Stromal cell of bone marrow (primary cell): ENCODE data around the gene UNC79.

ENCODE experiments used
- DNase-seq: peaks from one replicate; pipeline ENCODE4 v3.0.0-alpha.2; 2012; ENCODE audit warnings: low read depth

UNC79 gene

GRCh38 chr14:93665169-93665568 lies 234.4 kb downstream of the UNC79 start:
- no peak for DNase-seq

GRCh38 chr14:93669632-93670031 lies 238.9 kb downstream of the UNC79 start:
- DNase-seq: no peak

GRCh38 chr14:93674343-93674742 lies 243.6 kb downstream of the UNC79 start:
- no peak for DNase-seq

- no peak for DNase-seq
Measured at GRCh38 chr14:93675651-93676050, 244.9 kb downstream of the UNC79 start.

GRCh38 chr14:93676416-93676958 lies 245.7 kb downstream of the UNC79 start:
- DNase-seq: no peak

- no peak for DNase-seq
Measured at GRCh38 chr14:93682459-93682858, 251.7 kb downstream of the UNC79 start.

GRCh38 chr14:93683226-93683625 lies 252.5 kb downstream of the UNC79 start:
- DNase-seq: no peak

GRCh38 chr14:93685121-93685895 lies 254.6 kb downstream of the UNC79 start:
- no peak for DNase-seq

- no peak for DNase-seq
Measured at GRCh38 chr14:93686268-93686667, 255.5 kb downstream of the UNC79 start.

- DNase-seq: no peak
Measured at GRCh38 chr14:93688239-93688666, 257.5 kb downstream of the UNC79 start.

GRCh38 chr14:93688820-93689219 lies 258.1 kb downstream of the UNC79 start:
- no peak for DNase-seq

GRCh38 chr14:93690146-93690545 lies 259.4 kb downstream of the UNC79 start:
- DNase-seq: no peak

- no peak for DNase-seq
Measured at GRCh38 chr14:93691042-93691780, 260.5 kb downstream of the UNC79 start.

GRCh38 chr14:93693914-93694313 lies 263.2 kb downstream of the UNC79 start:
- DNase-seq: no peak

- DNase-seq: no peak
Measured at GRCh38 chr14:93700928-93701327, 270.2 kb downstream of the UNC79 start.

GRCh38 chr14:93701562-93701961 lies 270.8 kb downstream of the UNC79 start:
- DNase-seq: no peak

- no peak for DNase-seq
Measured at GRCh38 chr14:93702946-93703345, 272.2 kb downstream of the UNC79 start.

GRCh38 chr14:93703941-93704340 lies 273.2 kb downstream of the UNC79 start:
- DNase-seq: no peak

GRCh38 chr14:93705513-93706156 lies 274.9 kb downstream of the UNC79 start:
- DNase-seq: no peak

GRCh38 chr14:93706360-93706955 lies 275.7 kb downstream of the UNC79 start:
- no peak for DNase-seq

GRCh38 chr14:93707475-93707874 lies 276.7 kb downstream of the UNC79 start:
- DNase-seq: no peak

- DNase-seq: no peak
Measured at GRCh38 chr14:93708311-93708734, 277.6 kb downstream of the UNC79 start.
